PC-9 (cell line): ENCODE data around the gene ZDHHC11.
"Not testable (repeated sequence)": the region's sequence is repeated elsewhere in the genome, so short reads cannot be mapped to it uniquely, and the experiment has no call there.

Experiments
- CTCF ChIP-seq: fragments of 200-600 bp; sonication (generic); conservative IDR thresholded peaks from 2 replicates; pipeline ENCODE4 v1.6.1; 2017; ENCODE audit warnings: mixed run types, antibody characterized with exemption, mild to moderate bottlenecking, moderate library complexity
- EZH2 ChIP-seq: fragments of 200-600 bp; sonication (generic); IDR thresholded peaks from 2 replicates; pipeline ENCODE4 v1.8.0; 2017; ENCODE audit warnings: antibody characterized with exemption, low read depth

- not testable (repeated sequence) for TF ChIP-seq CTCF, EZH2
Measured at GRCh38 chr5:774854-775505, 75.8 kb downstream of the ZDHHC11 start.
